Spinal cord (tissue), 10 donors: ENCODE data around the gene REEP5. TPM values are rescaled to one million over a fixed set of nuclear protein-coding genes. Genes with fewer than 3 reads are reported as not detected.
A peak's percentile ranks its signal among the peaks of the same experiment; 100 is the strongest.
"Not testable (repeated sequence)": the region's sequence is repeated elsewhere in the genome, so short reads cannot be mapped to it uniquely, and the experiment has no call there.

ENCODE experiments used
- DNase-seq, 6 donors: peaks; one replicate each; pipeline versions ENCODE4 v3.0.0 to v3.0.0-alpha.2; 2013 to 2015; ENCODE audit warnings: low spot score in 6 of 6, low read depth in 4 of 6
- H3K27ac ChIP-seq: one replicate; pipeline ENCODE4 v1.5.1; 2013; ENCODE audit warnings: low read depth, low read length, control low read depth
- H3K27me3 ChIP-seq: one replicate; pipeline ENCODE4 v1.6.1; 2013; ENCODE audit warnings: low read length; ENCODE audit not compliant: control insufficient read depth, insufficient read depth
- H3K36me3 ChIP-seq: one replicate; pipeline ENCODE4 v1.6.1; 2013; ENCODE audit warnings: low read length; ENCODE audit not compliant: control insufficient read depth, insufficient read depth
- H3K4me1 ChIP-seq: one replicate; pipeline ENCODE4 v1.6.1; 2013; ENCODE audit warnings: low read length; ENCODE audit not compliant: control insufficient read depth, insufficient read depth
- H3K4me3 ChIP-seq: one replicate; pipeline ENCODE4 v1.5.1; 2013; ENCODE audit warnings: low read depth, low read length, control low read depth
- H3K9me3 ChIP-seq: one replicate; pipeline ENCODE4 v1.6.1; 2013; ENCODE audit warnings: low read length; ENCODE audit not compliant: control insufficient read depth, insufficient read depth
- WGBS: methylation state at CpG from one replicate; pipeline ENCODE4 v1.1.5; 2013; ENCODE audit warnings: missing lambda C conversion rate; ENCODE audit not compliant: insufficient coverage; 5-methylcytosine and 5-hydroxymethylcytosine counted together
- polyA plus RNA-seq, 2 donors: library from polyadenylated mRNA; unstranded; fragments of 120-200 nt; gene quantifications; one replicate each; pipeline ENCODE4 v1.2.1, GENCODE V29; 2013; ENCODE audit not compliant: insufficient read length in 2 of 2
- total RNA-seq, 2 donors: library from RNA; depleted of rRNA in 1 of 2; stranded (reverse); fragments of 120-200 nt in 1 of 2; fragments of >200 nt in 1 of 2; gene quantifications; one replicate each; pipeline versions ENCODE4 v1.2.3 to v1.2.4, GENCODE V29; 2013 to 2014
- donor health status: healthy.

REEP5 gene
- total and polyA plus RNA-seq, 4 donors = 57.2 to 201 (median 154) TPM

DNA sequence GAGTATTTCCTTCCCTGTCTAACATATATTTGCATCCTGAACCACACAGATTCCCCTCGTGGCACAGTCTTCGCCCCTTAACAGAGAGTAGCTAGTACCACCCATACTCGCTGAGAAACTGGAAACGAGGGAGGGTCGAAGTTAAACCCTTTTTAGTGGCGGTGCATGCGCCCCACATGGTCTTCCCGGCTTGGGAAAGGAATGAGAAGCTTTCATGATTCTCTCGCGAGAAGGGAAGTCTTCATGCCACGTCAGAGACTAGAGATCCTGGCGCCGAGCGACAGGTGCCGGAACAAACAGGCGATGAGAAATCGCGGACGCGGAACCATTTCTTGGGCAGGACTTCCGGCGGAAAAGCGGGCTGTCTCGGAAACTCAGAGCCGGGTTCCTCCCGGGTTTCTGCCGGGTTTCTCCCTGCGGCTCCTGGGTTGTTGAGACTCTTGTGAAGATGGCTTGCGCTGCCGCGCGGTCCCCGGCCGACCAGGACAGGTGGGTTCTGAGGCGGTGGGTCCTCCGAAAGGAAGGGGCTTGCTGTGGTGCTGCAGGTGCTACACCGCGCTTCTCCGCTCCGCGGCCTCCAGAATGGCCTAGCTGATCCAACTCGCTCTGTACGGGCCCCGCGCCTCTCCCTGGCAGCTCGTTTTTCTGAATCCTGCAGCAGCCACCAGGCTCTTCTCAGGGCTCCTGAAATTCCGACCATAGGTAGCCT is 60.9 kb downstream of the REEP5 start, which contains the start of gene SRP19:
Gene SRP19, plus strand, starts transcription at position 359 of the 709 bp plus-strand sequence. Its CDS starts 90 bp downstream, at position 449.
- DNase-seq = peak; percentile 92 to 99 (median 96)
- H3K27ac ChIP-seq = peak within 1 kb of the TSS; percentile 85
- H3K4me1 ChIP-seq = peaks cover 13% of the 10 kb centered on the region
- no peaks in the 10 kb centered on the region for H3K9me3 ChIP-seq
- peak within 1 kb of the TSS; percentile 92 for H3K4me3 ChIP-seq
- under 1% methylated on average over 44 of the region's 47 CpGs for WGBS
- peaks cover 12% of the 10 kb centered on the region for H3K36me3 ChIP-seq
- H3K27me3 ChIP-seq = no peaks in the 10 kb centered on the region

GRCh38 chr5:112860571-112860928 is 61.5 kb downstream of the REEP5 start:
- not testable (repeated sequence) for H3K36me3 ChIP-seq, H3K9me3 ChIP-seq, H3K27me3 ChIP-seq, DNase-seq
- peak overlapping the region; percentile 92 for H3K4me3 ChIP-seq
- peaks cover 13% of the 10 kb centered on the region for H3K4me1 ChIP-seq
- peak overlapping the region; percentile 85 for H3K27ac ChIP-seq
- 78% methylated on average over 6 of the region's 11 CpGs for WGBS

- H3K27ac ChIP-seq = no peak overlapping the region
- H3K27me3 ChIP-seq = no peaks in the 10 kb centered on the region
- H3K4me3 ChIP-seq = no peak overlapping the region
- H3K4me1 ChIP-seq = peaks cover 13% of the 10 kb centered on the region
- DNase-seq = no peak
- no peaks in the 10 kb centered on the region for H3K9me3 ChIP-seq
- no peaks in the 10 kb centered on the region for H3K36me3 ChIP-seq
Measured at GRCh38 chr5:112857866-112858265, 64.2 kb downstream of the REEP5 start.

- no peaks in the 10 kb centered on the region for H3K9me3 ChIP-seq
- H3K36me3 ChIP-seq = no peaks in the 10 kb centered on the region
- no peak overlapping the region for H3K27ac ChIP-seq
- no peaks in the 10 kb centered on the region for H3K27me3 ChIP-seq
- DNase-seq = no peak
- no peak overlapping the region for H3K4me3 ChIP-seq
- H3K4me1 ChIP-seq = no peaks in the 10 kb centered on the region
- WGBS = no CpG with 5 or more reads among the region's 1 CpG
Measured at GRCh38 chr5:112854651-112855050, 67.4 kb downstream of the REEP5 start.

DNA sequence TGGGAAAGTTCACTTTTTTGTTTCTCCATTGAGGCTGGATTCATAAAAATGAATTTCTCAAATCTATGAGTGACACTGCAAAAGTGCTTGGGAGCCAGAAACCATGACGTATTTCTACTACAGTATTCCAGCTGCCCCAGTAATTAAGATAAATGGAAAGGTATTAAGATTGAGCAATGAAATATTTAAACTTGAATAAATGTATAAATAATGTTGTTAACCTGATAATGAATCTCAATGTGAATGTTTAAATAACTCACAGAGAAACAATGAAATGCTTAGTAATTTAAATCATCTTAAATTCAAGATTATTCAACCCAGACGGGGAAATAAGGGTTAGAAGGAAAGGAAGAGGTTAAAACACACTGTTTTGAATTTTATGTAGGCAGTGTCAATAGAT is 72.1 kb downstream of the REEP5 start:
- no peak for DNase-seq
- no peaks in the 10 kb centered on the region for H3K36me3 ChIP-seq
- H3K9me3 ChIP-seq = no peaks in the 10 kb centered on the region
- no peak overlapping the region for H3K27ac ChIP-seq
- no peaks in the 10 kb centered on the region for H3K4me1 ChIP-seq
- H3K27me3 ChIP-seq = no peaks in the 10 kb centered on the region
- whole genome bisulfite sequencing = no CpG with 5 or more reads among the region's 2 CpGs
- no peak overlapping the region for H3K4me3 ChIP-seq

DNA sequence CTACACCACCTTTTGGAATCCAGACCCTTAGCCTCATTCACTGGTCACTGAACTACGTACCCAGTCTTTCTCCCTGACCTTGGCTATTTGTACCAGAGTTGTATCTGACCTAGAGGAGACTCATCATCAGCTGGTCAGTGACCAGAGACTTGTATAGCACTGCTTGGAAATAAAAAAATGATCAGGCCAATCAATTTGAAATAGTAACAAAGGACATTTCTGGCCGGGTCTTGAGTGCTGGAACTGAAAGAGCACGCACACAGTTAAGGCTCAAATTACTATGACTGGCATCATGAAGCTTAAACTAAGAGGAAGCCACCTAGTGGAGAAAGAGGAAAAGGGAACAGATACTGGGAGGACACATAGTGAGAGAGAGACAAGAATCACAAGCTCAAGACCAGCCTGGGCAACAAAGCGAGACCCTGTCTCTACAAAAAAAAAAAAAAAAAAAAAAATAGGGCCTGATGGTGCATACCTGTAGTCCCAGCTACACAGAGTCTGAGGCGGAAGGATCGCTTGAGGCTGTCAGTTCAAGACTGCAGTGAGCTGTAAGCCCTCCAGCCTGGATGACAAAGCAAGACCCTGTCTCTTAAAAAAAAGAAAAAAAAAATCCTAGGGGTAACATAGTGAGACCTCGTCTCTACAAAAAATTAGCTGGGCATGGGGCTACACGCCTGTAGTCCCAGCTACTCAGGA is 73.8 kb downstream of the REEP5 start:
- DNase-seq = peak in 5 of 6 donors; percentile 10 to 86 (median 33)
- no peaks in the 10 kb centered on the region for H3K4me1 ChIP-seq
- no peaks in the 10 kb centered on the region for H3K27me3 ChIP-seq
- 53% methylated on average over 6 of the region's 8 CpGs for WGBS
- H3K27ac ChIP-seq = no peak overlapping the region
- H3K36me3 ChIP-seq = peaks cover 4% of the 10 kb centered on the region
- no peak overlapping the region for H3K4me3 ChIP-seq
- no peaks in the 10 kb centered on the region for H3K9me3 ChIP-seq

GRCh38 chr5:112847306-112847705 is 74.7 kb downstream of the REEP5 start:
- H3K27me3 ChIP-seq = no peaks in the 10 kb centered on the region
- no peak for DNase-seq
- no peak overlapping the region for H3K4me3 ChIP-seq
- peaks cover 4% of the 10 kb centered on the region for H3K36me3 ChIP-seq
- no peak overlapping the region for H3K27ac ChIP-seq
- H3K4me1 ChIP-seq = no peaks in the 10 kb centered on the region
- H3K9me3 ChIP-seq = no peaks in the 10 kb centered on the region

DNA sequence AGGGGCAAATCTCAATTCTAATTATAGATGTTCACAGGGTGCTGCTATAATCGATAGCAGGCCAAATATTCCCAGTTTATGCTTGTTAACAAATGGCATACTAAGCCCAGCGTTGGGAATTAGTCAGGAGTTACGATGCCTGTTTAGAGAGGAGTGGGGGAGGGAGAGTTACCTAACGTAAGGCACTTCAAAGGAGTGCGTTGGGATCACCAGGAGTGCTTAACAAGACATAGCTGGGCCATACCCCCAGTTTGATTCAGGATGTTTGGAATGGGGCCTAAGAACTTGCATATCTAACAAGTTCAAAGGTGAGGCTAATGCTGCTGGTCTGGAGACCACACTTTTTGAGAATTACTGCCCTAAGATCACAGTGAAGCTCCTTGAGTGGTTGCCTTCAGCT is 75.5 kb downstream of the REEP5 start:
- Histone ChIP-seq H3K27ac (no peak overlapping the region), H3K9me3 (no peaks in the 10 kb centered on the region), H3K4me3 (no peak overlapping the region), H3K27me3 (no peaks in the 10 kb centered on the region), H3K36me3 (peaks cover 4% of the 10 kb centered on the region), H3K4me1 (no peaks in the 10 kb centered on the region)
- WGBS = 80% methylated on average over 5 of the region's 5 CpGs
- DNase-seq = no peak

DNA sequence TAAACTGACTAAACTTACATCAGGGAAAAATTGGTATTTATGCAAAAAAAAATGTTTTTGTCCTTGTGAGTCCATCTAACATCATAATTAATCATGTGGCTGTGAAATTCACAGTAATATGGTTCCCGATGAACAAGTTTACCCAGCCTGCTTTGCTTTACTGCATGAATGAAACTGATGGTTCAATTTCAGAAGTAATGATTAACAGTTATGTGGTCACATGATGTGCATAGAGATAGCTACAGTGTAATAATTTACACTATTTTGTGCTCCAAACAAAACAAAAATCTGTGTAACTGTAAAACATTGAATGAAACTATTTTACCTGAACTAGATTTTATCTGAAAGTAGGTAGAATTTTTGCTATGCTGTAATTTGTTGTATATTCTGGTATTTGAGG is 77.5 kb downstream of the REEP5 start:
- Histone ChIP-seq H3K9me3 (no peaks in the 10 kb centered on the region), H3K4me3 (no peak overlapping the region), H3K4me1 (no peaks in the 10 kb centered on the region), H3K27me3 (no peaks in the 10 kb centered on the region), H3K27ac (no peak overlapping the region), H3K36me3 (peaks cover 9% of the 10 kb centered on the region)
- no CpG with 5 or more reads among the region's 1 CpG for WGBS
- no peak for DNase-seq

- H3K36me3 ChIP-seq = peaks cover 31% of the 10 kb centered on the region
- no peak overlapping the region for H3K27ac ChIP-seq
- H3K9me3 ChIP-seq = no peaks in the 10 kb centered on the region
- no peak overlapping the region for H3K4me3 ChIP-seq
- DNase-seq = no peak
- 97% methylated on average over 6 of the region's 13 CpGs for WGBS
- no peaks in the 10 kb centered on the region for H3K27me3 ChIP-seq
- no peaks in the 10 kb centered on the region for H3K4me1 ChIP-seq
Measured at GRCh38 chr5:112833971-112834370, 88.1 kb downstream of the REEP5 start.
